ENCODE data around the gene CEP44.

DNA sequence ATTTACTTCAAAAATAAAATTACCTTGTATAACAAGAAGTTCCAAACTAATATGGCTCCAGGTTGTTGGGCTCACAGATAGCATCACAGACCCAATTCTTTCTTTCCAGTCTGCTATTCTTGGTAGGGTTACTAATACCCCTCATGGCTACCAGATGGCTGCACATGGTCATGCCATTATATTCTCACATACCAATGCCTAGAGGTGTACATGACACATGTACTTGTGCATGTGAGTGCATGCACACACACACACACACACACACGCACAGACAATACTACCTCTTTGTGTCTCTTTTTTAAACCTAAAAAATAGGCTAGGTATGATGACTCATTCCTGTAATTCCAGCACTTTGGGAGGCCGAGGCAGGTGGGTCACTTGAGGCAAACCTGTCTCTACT is 31.3 kb upstream of the CEP44 start:
- TF ChIP-seq POLR2A (IDR thresholded peaks at IDR 0.05; ENCODE audit: low read length) = no peak
- no peak for TF ChIP-seq GATA1 (IDR thresholded peaks at IDR 0.05; ENCODE audit: low read depth, low read length)

Data from erythroblast (primary cell).